ENCODE data around the gene LNPK.
"Not testable (repeated sequence)": the region's sequence is repeated elsewhere in the genome, so short reads cannot be mapped to it uniquely, and the experiment has no call there.

The LNPK gene

GRCh38 chr2:175966839-175967238 is 35.2 kb downstream of the LNPK start:
- Histone ChIP-seq H3K27ac (no peak overlapping the region), H3K4me3 (ENCODE audit: low read depth in 1 of 2, low read length in 1 of 2) (no peak overlapping the region), H3K9me3 (no peaks in the 10 kb centered on the region), H3K4me1 (ENCODE audit: control insufficient read depth in 1 of 2, insufficient read depth in 1 of 2, low read depth in 1 of 2, low read length in 1 of 2) (no peaks in the 10 kb centered on the region), H3K27me3 (no peaks in the 10 kb centered on the region), H3K36me3 (peaks cover 26% of the 10 kb centered on the region)
- no peak for TF ChIP-seq CTCF (IDR thresholded peaks at IDR 0.05)

- Histone ChIP-seq H3K9me3 (no peaks in the 10 kb centered on the region), H3K4me1 (ENCODE audit: control insufficient read depth in 1 of 2, insufficient read depth in 1 of 2, low read depth in 1 of 2, low read length in 1 of 2) (no peaks in the 10 kb centered on the region), H3K4me3 (ENCODE audit: low read depth in 1 of 2, low read length in 1 of 2) (no peak overlapping the region), H3K36me3 (peaks cover 26% of the 10 kb centered on the region), H3K27me3 (no peaks in the 10 kb centered on the region), H3K27ac (no peak overlapping the region)
- TF ChIP-seq CTCF (IDR thresholded peaks at IDR 0.05) = no peak
Observed at GRCh38 chr2:175965773-175966172, 36.3 kb downstream of the LNPK start.

DNA sequence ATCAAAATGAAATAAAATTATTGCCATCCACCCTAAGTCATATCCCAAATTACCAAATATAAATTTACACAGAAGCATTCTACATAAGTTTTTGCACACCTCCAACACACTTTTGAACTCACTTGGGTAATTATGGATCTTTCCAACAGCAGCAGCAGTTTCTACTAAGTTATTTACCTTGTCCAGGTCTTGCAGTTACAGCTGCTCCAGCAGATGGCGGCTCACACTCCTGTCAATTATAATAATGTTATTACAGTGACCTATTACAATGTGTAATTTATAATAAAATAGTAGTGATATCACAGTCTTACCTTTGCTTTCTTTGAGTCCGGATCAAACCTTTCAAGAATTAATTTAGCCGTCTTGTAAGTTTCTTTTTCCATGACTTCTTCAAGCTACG is 37.9 kb downstream of the LNPK start:
- Histone ChIP-seq H3K27me3 (no peaks in the 10 kb centered on the region), H3K27ac (no peak overlapping the region), H3K4me1 (ENCODE audit: control insufficient read depth in 1 of 2, insufficient read depth in 1 of 2, low read depth in 1 of 2, low read length in 1 of 2) (no peaks in the 10 kb centered on the region), H3K4me3 (ENCODE audit: low read depth in 1 of 2, low read length in 1 of 2) (no peak overlapping the region), H3K9me3 (no peaks in the 10 kb centered on the region), H3K36me3 (peaks cover 20% of the 10 kb centered on the region)
- TF ChIP-seq CTCF (IDR thresholded peaks at IDR 0.05) = no peak

GRCh38 chr2:175963171-175963570 is 38.9 kb downstream of the LNPK start:
- not testable (repeated sequence) for H3K4me3 ChIP-seq (ENCODE audit: low read depth in 1 of 2, low read length in 1 of 2); H3K9me3 ChIP-seq; H3K4me1 ChIP-seq (ENCODE audit: control insufficient read depth in 1 of 2, insufficient read depth in 1 of 2, low read depth in 1 of 2, low read length in 1 of 2); H3K27me3 ChIP-seq; H3K27ac ChIP-seq
- peaks cover 27% of the 10 kb centered on the region for H3K36me3 ChIP-seq

DNA sequence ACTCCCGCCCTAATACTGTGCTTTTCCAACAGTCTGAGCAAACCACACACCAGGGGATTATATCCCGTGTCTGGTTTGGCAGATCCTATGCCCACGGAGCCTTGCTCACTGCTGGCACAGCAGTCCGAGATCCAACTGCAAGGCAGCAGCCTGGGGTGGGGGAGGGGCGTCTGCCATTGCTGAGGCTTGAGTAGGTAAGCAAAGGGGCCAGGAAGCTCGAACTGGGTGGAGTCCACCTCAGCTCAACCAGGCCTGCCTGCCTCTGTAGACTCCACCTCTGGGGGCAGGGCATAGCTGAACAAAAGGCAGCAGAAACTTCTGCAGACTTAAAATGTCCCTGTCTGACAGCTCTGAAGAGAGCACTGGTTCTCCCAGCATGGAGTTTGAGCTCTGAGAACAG is 44.2 kb downstream of the LNPK start:
- Histone ChIP-seq H3K27me3 (no peaks in the 10 kb centered on the region), H3K9me3 (no peaks in the 10 kb centered on the region), H3K27ac (no peak overlapping the region), H3K4me1 (ENCODE audit: control insufficient read depth in 1 of 2, insufficient read depth in 1 of 2, low read depth in 1 of 2, low read length in 1 of 2) (no peaks in the 10 kb centered on the region), H3K36me3 (peaks cover 56% of the 10 kb centered on the region), H3K4me3 (ENCODE audit: low read depth in 1 of 2, low read length in 1 of 2) (no peak overlapping the region)
- TF ChIP-seq CTCF (IDR thresholded peaks at IDR 0.05) = no peak

- Histone ChIP-seq H3K4me3 (ENCODE audit: low read depth in 1 of 2, low read length in 1 of 2) (no peak overlapping the region), H3K4me1 (ENCODE audit: control insufficient read depth in 1 of 2, insufficient read depth in 1 of 2, low read depth in 1 of 2, low read length in 1 of 2) (no peaks in the 10 kb centered on the region), H3K9me3 (no peaks in the 10 kb centered on the region), H3K36me3 (peaks cover 62% of the 10 kb centered on the region), H3K27me3 (no peaks in the 10 kb centered on the region), H3K27ac (no peak overlapping the region)
- TF ChIP-seq CTCF (IDR thresholded peaks at IDR 0.05) = no peak
Observed at GRCh38 chr2:175955136-175955535, 46.9 kb downstream of the LNPK start.
